Measurements from ENCODE around the gene CAPN5.

Gene CAPN5

DNA sequence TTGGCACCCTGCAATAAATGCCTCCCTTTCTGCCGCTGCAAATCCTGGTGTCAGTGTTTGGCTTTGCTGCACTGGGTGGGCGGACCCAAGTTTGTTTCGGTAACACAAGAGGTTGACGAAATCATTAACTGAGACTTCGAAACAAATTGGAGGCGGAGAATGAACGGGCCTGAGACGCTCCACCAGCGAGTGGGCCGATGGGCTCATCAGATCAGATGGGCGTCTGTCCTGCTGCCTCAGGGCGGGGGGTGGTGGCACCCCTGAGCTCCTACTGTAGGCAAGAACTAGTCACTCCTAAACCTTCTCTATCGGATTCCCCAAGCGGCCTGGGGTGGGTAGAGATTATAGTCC is 918 bp upstream of the CAPN5 start:
- no peak for DNase-seq (ENCODE audit: low spot score)

DNA sequence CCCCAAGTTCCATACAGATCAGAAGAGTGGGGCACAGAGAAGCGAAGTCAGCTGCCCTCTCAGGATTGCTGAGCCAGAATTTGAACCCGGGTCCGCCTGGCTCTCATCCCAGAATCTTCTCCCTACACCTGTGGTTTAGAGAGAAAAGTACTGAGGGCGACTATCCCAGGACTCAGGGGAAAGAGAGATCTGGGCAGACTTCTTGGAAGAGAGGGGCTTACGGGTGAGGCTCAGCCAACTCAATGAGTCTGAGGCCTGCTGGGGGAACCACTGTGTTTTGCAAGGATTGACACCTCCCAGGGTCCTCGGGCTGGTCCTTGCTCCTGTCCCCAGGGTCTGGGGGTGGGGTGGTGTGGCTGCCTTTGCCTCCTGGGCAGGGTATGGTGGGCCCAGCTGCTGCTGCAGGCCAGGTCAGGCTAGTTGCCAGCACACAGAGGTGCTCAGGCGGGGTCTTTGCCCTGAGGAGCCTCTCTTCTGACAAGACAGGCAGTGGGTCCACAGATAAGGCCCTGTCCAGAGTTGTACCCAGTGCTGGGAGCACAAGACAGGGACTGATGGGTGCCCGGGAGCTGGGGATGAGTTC is 1.2 kb downstream of the CAPN5 start:
- DNase-seq (ENCODE audit: low spot score): peak; percentile 52

DNA sequence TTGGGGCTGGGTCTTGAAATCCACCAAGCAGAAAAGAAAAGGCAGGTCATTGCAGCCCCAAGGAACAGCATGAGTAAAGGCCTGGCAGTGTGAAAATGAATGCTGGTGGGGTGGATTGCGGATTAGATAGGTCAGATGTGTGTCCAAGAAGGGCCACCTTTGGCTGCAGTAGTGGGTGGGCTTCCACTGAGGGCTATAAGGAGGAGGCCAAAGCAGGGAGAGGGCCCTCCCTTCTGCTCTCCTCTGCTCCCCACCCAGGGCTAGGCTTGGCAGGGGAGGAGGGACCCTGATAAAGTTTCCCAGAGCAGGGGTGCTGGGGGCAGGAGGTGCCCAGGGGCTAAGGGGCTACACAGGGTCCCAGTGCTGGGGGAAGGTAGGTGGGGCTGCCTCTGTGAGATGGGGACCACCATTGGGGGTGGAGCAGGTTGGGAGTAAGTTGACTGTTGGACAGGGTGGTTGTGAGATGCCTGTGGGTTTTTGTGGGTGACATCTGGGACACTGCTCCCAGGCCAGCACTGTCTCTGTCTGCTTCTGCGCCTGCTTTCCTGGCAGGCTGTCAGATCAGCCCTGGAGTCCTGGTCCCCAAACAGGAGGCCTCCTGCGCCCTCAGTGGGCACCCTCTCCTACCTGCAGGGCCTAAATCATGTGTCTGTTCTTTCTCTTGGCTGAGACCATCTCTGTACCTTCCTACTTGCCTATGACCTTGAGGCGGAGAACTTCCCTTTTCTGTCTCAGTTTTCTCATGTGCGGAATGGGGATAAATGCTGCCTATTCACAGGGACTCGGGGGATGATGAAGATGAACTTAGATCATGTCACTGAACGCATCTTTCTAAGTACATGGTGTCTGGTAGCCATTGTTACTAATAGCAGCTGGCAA is 1.9 kb downstream of the CAPN5 start:
- DNase-seq (ENCODE audit: low spot score): no peak

DNA sequence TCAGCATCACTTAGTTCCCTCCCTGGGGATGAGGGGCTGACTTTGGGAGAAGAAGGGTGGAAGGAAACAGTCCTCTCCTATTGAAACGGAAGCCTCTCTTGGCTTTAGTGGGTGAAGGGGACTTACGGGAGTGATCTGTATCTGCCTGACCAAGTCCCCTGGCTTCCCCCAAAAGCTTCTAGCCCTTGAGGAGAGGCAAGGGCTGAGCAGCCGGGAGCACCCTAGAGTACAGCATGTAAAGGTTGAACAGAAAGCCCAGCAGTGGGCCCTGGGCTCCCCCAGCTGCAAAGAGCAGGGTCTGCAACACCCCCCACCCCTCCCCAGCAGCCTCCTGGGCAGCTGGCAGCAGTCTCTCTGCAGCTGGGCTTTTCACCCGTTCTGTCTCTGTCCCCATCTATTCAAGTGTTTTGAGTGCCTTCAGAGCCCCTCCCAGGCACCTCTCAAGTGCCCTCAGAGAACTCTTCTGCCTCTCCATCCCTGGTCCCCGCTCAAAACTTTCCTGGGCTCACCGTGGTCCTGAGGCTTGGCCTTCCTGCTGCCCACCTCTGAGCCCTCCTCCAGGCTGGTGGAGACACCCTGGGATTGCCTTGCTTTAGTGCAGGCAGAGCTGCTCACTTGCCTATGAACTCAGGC is 2.7 kb downstream of the CAPN5 start:
- DNase-seq (ENCODE audit: low spot score): peak; percentile 36

DNA sequence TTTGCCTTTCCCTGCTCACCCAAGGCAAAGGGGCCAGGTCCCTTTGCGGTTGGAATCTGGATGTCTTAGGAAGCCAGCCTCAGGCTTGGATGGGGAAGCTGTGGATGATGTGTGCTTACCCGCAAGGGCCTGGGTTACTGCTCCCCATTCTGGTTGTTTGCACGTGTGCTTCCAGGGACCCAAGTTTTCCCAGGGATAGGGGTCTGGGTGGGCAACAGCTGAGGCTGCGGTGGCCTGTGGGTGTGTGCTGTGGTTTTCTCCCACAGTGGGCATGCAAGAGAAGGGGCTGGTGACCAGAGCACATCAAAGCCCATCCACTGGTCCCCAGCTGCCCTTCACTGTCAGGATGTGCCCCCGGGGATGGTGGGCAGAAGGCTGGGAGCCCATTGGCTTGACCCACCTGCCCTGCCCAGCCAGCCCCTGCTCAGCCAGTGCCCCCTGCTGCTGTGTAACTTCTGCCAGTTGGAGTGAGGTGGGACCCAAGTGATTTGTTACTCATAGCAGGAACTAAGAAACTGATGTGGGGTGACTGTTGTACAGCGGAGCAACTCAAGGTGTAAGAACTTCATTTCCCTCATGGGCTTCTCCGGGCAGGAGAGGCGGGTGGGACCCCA is 3.3 kb downstream of the CAPN5 start:
- peak; percentile 39 for DNase-seq (ENCODE audit: low spot score)

DNA sequence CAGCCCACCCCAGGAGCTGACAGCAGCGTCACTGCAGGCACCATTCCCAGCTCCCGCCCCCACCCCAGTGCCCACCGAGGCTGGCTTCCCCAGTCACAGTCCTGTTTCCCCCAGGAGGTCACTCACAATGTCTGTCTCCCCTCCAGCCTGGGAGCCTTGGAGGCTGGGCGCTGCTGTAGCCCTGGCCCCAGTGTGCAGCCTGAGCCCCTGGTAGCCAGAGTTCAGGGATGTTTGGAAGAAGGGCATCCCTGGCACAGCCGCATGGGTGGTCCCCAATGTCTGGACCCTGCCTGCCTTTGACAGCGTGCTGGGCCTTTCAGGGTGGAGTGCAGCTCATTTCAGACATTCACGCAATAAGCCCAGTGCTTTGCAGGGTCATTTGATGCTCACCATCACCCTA is 4.3 kb downstream of the CAPN5 start:
- peak; percentile 36 for DNase-seq (ENCODE audit: low spot score)

DNA sequence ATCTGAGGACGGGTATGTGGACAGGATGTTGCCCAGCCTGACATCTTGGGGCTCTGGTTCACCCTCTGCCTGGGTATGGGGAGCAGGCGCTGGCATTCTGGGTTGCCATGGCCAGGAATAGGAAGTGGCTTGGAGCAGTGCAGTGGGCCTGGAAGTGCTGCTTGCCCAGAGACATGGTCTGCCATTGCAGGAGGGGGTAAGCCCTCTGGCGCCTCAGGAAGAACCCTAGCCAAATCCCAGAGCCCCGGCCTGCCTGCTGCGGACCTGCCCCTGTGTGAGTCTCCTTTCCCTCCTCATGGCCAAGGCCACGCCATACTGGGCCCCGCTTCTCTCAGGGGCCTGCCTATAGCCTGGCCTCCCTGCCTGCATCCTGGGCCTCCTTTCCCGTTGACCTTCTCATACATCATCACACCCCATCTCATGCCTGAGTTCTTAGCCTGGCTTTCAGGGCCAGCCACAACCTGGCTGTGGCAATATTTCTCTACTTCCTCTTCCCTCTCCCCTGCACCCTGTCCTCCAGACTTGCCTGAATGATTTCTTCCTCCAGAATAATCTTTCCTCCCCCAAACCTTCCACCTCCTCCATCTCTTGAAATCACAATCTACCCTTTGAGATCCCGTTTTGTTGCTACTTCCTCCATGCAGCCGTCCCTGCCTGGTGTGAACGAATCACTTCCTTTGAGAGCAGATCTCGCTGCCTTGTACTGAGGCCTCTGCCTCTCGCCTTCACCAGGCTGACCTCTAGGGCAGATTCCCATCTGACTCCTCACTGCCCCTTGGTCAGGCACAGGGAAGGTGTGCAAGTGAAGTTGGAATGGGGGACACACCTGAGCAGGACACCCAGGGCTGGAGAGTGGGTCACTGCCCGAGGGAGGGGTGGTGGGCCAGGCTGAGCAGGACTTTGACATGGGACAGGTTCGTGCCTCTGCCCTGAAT is 5.2 kb downstream of the CAPN5 start:
- no peak for DNase-seq (ENCODE audit: low spot score)

DNA sequence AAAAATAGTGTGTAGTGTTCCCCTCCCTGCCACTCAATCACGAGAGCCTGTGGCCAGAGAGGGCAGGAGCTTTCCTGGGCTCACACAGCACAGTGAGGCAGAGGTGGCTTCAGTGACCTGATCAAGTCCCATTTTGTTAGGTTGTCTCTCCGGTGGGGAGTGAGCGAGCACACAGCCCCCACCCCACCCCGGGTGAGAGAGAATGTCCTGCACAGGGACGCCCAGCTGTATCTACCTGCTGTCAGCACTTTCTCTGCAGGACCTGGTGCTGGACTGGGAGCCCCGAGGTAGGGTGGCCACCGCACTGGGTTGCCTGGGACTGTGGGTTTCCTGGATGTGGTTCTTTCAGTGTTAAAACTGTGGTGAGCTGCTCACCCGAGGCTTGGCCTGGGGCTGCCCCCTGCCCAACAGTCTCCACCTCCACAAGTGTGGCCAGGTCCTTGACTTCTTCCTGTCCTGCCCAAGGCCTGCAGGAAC is 6.1 kb downstream of the CAPN5 start:
- DNase-seq (ENCODE audit: low spot score): no peak

DNA sequence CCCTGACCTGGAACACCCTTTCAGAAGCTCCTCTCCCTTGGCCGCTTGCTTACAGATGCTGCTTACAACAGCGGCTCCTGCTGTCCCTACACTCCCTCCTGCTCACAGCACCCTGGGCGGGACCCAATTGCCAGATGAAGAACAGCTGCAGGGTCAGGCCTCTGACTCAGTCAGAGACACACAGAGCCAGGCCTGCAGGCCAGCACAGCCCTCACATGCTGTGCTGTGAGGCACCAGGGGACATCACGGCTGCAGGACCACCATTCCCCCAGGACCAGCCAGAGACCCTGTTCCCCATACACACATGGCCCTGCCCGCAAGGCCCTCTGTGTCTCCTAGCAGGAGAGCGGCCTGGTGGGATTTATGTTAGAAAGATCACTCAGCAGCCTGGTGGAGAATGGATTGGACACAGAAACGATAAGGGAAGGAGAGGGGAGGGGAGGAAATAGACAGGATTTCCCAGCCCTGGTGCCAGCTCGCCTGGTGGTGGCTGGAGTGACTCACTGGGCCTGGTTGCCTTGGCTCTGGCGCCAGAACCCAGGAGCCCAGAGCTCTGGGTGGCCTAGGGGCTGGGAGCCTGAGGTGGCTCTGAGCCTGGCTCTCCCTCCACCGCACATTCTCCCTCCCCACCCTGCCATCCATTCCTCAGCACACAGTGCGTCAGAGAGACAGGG is 6.7 kb downstream of the CAPN5 start:
- no peak for DNase-seq (ENCODE audit: low spot score)

DNA sequence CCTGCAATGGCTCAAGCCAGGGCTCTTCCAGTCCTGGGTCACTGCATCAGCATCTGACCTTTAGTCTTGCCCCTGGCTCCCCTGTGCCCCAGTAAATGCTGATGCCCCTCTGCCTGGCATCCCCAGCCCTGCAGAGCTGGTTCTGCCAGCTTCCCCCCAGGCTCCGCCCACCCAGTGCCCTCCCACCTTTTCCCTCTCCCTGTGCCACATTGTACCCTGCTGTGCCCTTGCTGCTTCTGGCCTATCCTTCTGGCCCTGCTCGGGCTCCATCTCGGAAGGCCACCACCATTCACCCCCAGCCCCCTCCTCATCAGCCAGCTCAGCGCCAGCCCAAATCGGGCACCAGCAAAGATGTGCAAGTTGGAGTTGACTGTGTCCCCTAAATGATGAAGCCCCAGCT is 7.4 kb downstream of the CAPN5 start:
- DNase-seq (ENCODE audit: low spot score): peak; percentile 39

DNA sequence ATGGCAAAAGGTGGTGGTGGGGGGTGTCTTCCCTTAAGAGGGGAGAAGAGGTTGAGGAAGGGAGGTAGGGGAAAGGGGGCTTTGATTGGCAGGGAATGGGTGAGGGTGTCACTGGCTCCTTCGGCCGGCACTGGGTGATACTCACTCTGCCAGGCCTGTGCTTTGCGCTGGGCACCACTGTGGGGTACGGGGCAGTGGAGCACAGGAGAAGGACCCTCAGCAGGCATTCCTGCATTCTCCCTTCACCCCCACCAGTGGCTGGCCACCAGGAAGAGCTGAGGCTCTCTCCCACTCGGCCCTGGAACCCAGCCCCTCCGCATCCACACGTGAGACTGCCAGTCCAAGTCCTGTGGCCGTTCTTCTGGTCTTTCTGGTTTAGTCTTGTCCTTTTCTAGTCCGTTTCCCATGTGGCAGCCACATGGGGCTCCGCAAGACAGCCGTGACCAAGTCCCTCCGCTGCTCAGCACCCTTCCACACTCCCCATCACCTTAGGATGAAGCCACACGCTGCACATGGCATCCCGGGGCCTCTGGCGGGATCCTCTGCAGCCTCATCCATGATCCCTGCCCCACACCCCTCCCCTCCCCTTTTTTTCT is 8.0 kb downstream of the CAPN5 start:
- DNase-seq (ENCODE audit: low spot score): peak; percentile 35

DNA sequence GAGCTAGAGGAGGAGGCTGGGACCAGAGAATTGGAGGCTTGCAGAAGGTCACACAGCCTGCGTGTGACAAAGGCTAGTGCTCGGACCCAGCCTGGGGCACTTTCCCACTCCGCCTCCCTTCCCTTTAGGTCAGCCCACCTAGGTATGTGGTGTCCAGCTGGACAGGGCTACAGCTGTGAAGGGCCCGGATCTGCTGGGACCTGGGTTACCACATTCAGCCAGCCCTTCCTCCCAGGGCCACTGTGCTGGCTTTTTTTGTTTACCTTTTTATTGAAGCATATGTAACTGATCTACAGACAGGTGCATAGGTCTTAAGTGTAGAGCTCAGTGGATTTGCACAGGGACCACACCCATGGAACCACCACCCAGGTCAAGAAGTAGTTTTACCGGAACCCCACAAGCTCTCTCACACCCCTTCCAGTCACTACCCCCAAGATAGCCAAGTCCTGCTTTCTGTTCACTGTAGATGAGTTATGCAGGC is 8.7 kb downstream of the CAPN5 start:
- DNase-seq (ENCODE audit: low spot score): no peak

DNA sequence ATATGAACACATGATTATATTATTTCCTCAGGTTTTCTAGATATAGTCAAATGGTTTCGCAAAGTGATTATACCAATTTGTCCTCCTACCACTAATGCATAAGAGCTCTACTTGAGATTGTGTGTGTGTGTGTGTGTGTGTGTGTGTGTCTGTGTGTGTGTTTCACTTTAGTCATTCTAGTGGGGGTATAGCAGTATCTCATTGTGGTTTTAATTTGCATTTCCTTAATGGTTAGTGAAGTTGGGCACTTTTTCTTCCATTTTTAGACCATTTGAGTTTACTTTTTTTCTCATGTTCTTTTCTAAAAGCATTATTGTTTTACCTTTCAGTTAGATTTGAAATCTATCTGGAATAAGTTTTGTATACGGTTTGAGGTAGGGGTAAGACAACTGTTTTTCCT is 12.9 kb downstream of the CAPN5 start:
- no peak for DNase-seq (ENCODE audit: low spot score)

DNA sequence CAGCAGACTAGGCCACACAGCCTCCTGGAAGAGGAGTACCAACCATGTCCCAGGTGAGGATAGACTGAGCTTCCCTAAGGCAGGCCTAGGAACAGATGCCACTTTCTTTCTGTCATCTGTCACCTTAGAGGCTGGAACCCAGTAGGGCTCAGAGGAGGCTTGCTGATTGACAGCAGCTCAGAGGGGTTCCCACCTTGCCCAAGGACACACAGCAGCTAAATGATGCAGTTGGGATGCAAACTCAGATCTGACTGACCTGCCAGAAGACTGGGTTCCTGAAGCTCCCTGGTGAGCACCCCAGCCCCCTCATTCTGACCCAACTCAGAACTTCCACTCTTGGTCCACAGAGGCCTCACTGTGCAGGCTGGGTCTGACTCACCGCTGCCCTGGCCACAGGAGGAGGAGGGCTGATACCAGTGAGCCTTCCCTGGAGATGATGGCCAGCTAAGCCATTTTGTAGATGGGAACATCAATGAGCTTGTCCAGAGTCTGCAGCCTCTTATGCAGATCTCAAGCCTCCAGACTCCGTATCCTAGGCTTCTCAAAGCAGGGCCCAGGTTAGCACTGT is 14.0 kb downstream of the CAPN5 start:
- no peak for DNase-seq (ENCODE audit: low spot score)

DNA sequence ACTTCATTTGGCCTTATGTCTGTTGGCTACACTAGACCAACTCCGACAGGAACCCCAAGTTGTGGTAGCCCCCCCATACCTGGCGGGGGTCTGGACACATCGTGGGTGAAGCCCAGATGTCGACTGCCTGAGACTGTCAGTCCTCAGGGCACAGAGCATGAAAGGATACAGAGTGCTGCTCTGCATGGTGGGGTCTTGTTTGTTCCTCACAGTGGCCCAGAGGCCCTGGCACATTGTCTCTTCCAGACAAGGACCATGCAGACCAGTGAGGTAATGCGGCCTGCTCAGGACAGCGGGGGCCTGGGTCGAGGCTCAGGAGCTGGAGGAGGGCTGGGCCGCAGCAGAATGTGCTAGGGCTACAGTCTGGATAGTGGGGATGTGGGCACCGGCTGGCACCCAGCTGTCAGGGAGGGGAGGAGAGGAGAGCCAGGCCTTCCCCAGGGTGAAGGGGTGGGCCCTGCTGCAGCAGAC is 14.6 kb downstream of the CAPN5 start:
- DNase-seq (ENCODE audit: low spot score): no peak

DNA sequence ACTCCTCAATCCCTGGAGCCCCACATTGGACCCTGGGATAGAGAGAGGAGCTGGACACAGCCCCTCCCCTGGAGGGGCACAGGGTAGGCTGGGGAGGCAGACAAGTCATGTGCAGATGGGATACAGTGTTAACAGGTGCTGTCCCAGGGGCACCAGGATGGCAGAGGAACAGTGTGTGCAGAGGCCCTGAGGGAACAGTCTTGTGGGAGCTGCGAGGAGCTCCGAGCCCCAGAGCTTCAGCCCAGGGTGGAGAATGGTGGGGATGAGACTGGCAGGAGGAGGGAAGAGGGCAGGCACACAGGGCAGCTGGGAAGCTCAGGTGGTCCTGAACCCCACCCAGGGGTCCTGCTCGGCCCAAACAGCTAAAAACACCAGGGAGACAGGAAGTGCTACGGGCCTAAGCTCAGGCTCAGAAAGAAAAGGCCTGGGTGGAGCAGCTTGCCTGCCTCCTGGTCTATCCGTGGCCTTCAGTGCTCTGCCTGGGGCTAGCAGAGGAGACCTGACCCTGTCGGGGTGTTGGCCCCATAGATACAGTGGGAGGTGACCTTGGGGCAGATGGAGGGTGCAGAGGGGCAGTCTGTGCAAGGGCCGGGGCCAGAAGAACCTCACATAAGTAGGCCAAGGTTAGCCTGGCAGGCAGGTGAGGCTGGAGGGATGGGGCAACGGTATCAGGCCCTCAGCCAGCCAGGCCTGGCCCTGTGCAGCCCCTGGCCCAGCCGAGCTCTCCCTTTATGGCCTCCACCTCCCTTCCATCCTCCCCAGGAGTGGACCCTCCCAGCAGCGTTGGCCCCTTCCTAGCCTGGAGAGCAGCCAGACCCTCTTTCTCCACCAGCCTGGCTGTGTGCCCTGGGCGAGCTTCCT is 15.4 kb downstream of the CAPN5 start:
- DNase-seq (ENCODE audit: low spot score): no peak

DNA sequence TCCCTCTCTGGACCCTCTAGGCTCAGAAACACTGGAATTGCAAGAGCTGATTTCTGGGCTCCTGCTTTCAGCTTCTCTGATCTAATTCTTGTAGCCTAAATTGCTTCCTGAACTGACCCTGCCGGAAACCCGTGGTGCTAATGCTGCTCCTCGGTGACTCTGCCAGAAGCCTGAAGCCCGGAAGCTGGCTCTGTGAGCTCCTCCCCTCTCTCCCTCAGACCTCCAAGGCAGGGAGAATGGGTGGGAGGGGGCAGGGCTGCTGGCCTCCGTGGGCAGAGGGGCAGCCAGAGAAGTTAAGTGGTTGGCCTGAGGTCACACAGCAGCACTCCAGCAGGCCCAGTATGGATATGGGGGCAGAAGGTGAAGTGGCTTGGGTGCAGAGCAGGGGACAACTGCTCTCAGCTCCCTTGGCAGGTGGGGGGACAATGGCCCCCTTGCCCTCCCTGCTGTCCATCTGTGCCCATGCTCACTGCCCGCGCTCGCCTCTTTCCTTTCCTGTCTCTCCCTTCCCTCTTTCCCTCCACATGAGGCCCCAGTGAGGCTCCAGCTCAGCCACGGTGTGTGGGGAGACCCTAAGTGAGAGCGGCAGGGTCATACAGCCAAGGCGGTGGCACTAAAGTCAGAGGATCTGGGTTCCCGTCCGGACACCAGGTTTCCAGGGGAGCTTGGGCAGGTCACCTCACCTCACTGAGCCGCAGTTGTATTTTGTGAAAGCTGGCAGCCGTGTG is 16.2 kb downstream of the CAPN5 start:
- no peak for DNase-seq (ENCODE audit: low spot score)

DNA sequence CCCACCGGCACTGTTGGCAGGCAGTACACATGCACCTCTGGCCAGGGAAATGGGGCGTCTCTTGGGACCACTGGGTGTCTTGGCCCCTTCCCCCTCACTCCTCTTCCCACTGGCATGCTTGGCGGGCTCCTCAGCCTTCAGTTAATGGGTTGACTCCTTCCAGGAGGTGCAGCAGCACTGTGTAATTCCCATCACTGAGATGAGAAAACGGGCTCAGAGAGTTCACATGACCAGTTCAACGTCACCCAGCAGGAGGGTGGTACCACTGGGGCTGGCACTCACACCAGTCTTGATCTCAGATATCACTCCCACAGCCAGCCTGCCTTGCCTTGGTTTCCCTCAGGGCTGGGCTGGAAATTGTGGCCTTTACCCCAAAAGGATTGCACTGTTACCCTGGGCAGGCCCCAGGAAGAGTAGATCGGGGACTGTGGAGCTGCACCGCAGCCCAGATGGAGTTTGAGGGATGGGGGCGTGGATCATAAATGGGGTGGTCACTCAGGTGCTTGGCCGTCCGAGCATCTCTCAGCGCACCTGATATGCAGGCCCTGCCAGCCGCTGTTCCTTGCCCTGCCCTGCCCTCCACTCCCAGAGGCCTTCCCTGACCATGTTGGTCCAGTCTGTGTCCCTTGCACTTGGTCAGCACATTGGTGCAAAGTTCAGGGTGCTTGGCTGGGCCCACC is 16.9 kb downstream of the CAPN5 start:
- DNase-seq (ENCODE audit: low spot score): no peak
